ENCODE results near the gene DNM3. TPM values are rescaled to one million over a fixed set of nuclear protein-coding genes. Genes with fewer than 3 reads are reported as not detected.

Gene DNM3
- total RNA-seq, 1 experiment from 2014 or later = 0.71 TPM

DNA sequence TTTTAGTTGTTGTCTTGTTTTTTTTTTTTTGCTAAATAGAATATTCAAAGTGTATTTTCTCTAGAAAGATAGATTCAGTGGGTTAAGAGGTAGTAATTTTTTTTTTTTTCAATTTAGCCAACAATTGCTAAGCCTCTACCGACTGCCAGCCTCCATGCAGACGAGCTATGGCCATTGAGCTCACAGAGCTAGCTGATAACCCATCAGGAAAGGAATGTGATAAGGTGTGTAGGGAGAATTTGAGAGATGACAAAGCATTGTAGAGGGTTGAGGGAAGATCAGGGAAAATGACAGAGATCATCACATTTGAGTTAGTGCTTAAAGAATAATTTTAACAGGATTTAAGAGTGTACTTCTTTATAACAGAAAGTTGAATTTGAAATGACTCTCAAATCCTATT, 30.6 kb downstream of the DNM3 start:
- TF ChIP-seq EZH2 (IDR thresholded peaks at IDR 0.05; ENCODE audit: borderline replicate concordance, low read depth, low read length, poor library complexity, severe bottlenecking) = no peak
- TF ChIP-seq, protein P1, sequence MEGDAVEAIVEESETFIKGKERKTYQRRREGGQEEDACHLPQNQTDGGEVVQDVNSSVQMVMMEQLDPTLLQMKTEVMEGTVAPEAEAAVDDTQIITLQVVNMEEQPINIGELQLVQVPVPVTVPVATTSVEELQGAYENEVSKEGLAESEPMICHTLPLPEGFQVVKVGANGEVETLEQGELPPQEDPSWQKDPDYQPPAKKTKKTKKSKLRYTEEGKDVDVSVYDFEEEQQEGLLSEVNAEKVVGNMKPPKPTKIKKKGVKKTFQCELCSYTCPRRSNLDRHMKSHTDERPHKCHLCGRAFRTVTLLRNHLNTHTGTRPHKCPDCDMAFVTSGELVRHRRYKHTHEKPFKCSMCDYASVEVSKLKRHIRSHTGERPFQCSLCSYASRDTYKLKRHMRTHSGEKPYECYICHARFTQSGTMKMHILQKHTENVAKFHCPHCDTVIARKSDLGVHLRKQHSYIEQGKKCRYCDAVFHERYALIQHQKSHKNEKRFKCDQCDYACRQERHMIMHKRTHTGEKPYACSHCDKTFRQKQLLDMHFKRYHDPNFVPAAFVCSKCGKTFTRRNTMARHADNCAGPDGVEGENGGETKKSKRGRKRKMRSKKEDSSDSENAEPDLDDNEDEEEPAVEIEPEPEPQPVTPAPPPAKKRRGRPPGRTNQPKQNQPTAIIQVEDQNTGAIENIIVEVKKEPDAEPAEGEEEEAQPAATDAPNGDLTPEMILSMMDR (conservative IDR thresholded peaks at IDR 0.05; ENCODE audit: low read depth, low read length) = no peak
- Histone ChIP-seq H3K4me1 (ENCODE audit: insufficient read depth, low read length, poor library complexity, severe bottlenecking) (no peaks in the 10 kb centered on the region), H3K27ac (ENCODE audit: low read depth, low read length, poor library complexity, severe bottlenecking) (no peak overlapping the region), H3K27me3 (replicated peaks; ENCODE audit: insufficient read depth, low read depth, low read length, poor library complexity) (no peaks in the 10 kb centered on the region), H3K4me3 (ENCODE audit: low read depth, low read length, poor library complexity, severe bottlenecking) (no peak overlapping the region), H3K9me3 (ENCODE audit: low read depth, low read length, poor library complexity, severe bottlenecking) (no peaks in the 10 kb centered on the region), H3K36me3 (ENCODE audit: insufficient read depth, low read length, poor library complexity, severe bottlenecking) (no peaks in the 10 kb centered on the region)
- ChIA-PET POLR2A (ENCODE audit: low non-redundant PET) (no interaction called here), CTCF (no interaction called here)
- BruUV-seq (replicated peaks) = no TSS peak
- intact Hi-C loops (cut with micrococcal nuclease; ENCODE audit: unreplicated experiment) = no loop called here
- no peak for DNase-seq (ENCODE audit: low spot score)

DNA sequence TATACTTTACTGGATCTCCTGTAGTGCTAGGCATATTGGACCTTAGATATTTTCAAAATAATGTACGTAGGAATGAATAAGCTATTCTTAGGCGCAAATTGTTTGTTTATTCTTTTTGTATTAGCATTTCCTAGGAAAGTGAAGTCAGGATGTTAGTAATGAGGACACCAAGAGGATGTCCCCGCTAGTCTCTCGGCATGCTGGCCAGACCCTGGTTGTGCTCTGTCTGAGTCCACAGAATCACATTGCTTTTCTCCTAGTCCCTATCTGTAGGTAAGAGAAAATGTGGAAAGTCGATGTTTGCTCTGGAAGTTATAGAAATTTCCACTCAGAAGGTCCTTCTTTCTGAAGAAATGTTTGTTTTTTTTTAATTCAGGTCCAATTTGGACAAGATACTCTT, 31.1 kb downstream of the DNM3 start:
- Histone ChIP-seq H3K4me1 (ENCODE audit: insufficient read depth, low read length, poor library complexity, severe bottlenecking) (no peaks in the 10 kb centered on the region), H3K9me3 (ENCODE audit: low read depth, low read length, poor library complexity, severe bottlenecking) (no peaks in the 10 kb centered on the region), H3K27ac (ENCODE audit: low read depth, low read length, poor library complexity, severe bottlenecking) (no peak overlapping the region), H3K36me3 (ENCODE audit: insufficient read depth, low read length, poor library complexity, severe bottlenecking) (no peaks in the 10 kb centered on the region), H3K27me3 (replicated peaks; ENCODE audit: insufficient read depth, low read depth, low read length, poor library complexity) (no peaks in the 10 kb centered on the region), H3K4me3 (ENCODE audit: low read depth, low read length, poor library complexity, severe bottlenecking) (no peak overlapping the region)
- CTCF ChIA-PET = no interaction called here
- TF ChIP-seq, protein P1 (conservative IDR thresholded peaks at IDR 0.05; ENCODE audit: low read depth, low read length) = no peak
- TF ChIP-seq EZH2 (IDR thresholded peaks at IDR 0.05; ENCODE audit: borderline replicate concordance, low read depth, low read length, poor library complexity, severe bottlenecking) = no peak
- BruUV-seq (replicated peaks) = no TSS peak
- POLR2A ChIA-PET (ENCODE audit: low non-redundant PET) = no interaction called here
- no peak for DNase-seq (ENCODE audit: low spot score)
- intact Hi-C loops (cut with micrococcal nuclease; ENCODE audit: unreplicated experiment) = no loop called here

- Histone ChIP-seq H3K27me3 (replicated peaks; ENCODE audit: insufficient read depth, low read depth, low read length, poor library complexity) (no peaks in the 10 kb centered on the region), H3K4me3 (ENCODE audit: low read depth, low read length, poor library complexity, severe bottlenecking) (no peak overlapping the region), H3K36me3 (ENCODE audit: insufficient read depth, low read length, poor library complexity, severe bottlenecking) (no peaks in the 10 kb centered on the region), H3K9me3 (ENCODE audit: low read depth, low read length, poor library complexity, severe bottlenecking) (no peaks in the 10 kb centered on the region), H3K4me1 (ENCODE audit: insufficient read depth, low read length, poor library complexity, severe bottlenecking) (no peaks in the 10 kb centered on the region), H3K27ac (ENCODE audit: low read depth, low read length, poor library complexity, severe bottlenecking) (no peak overlapping the region)
- POLR2A ChIA-PET (ENCODE audit: low non-redundant PET) = no interaction called here
- DNase-seq (ENCODE audit: low spot score) = no peak
- CTCF ChIA-PET = interaction anchor here (0.5 kb wide), 1 partner anchor 58 kb away, joined by 7 read pairs; no protein-coding TSS in a partner anchor
- BruUV-seq (replicated peaks) = no TSS peak
- no peak for TF ChIP-seq EZH2 (IDR thresholded peaks at IDR 0.05; ENCODE audit: borderline replicate concordance, low read depth, low read length, poor library complexity, severe bottlenecking)
- TF ChIP-seq, protein P1 (conservative IDR thresholded peaks at IDR 0.05; ENCODE audit: low read depth, low read length) = no peak
- intact Hi-C loops (cut with micrococcal nuclease; ENCODE audit: unreplicated experiment) = no loop called here
Measured at GRCh38 chr1:171873664-171874063, 32.4 kb downstream of the DNM3 start.

Data from A673 (cell line).